ENCODE measurements around the gene SLC22A13. TPM values are rescaled to one million over a fixed set of nuclear protein-coding genes. Genes with fewer than 3 reads are reported as not detected.
A peak's percentile ranks its signal among the peaks of the same experiment; 100 is the strongest.

Gene SLC22A13
- total and polyA plus RNA-seq, 5 donors from 2014 or later = 0.22 to 0.76 (median 0.40) TPM; not detected in 2

GRCh38 chr3:38264779-38265178, 833 bp upstream of the SLC22A13 start:
- DNase-seq (no peak), ATAC-seq (ENCODE audit: low read depth in 2 of 2) (no peak)
- Histone ChIP-seq H3K4me3 (ENCODE audit: low read depth, low read length) (no peak overlapping the region), H3K9me3 (ENCODE audit: control insufficient read depth in 2 of 2, low read length in 2 of 2) (no peaks in the 10 kb centered on the region), H3K27me3 (ENCODE audit: control insufficient read depth, insufficient read depth, low read length) (no peaks in the 10 kb centered on the region), H3K36me3 (ENCODE audit: control insufficient read depth, insufficient read depth, low read length) (no peaks in the 10 kb centered on the region), H3K4me1 (ENCODE audit: control insufficient read depth, insufficient read depth, low read length, poor library complexity, severe bottlenecking) (peaks cover 9% of the 10 kb centered on the region), H3K27ac (ENCODE audit: insufficient read depth, low read length, poor library complexity, severe bottlenecking) (no peak overlapping the region)
- peaks cover 0 to 3% (median 0%) of the 10 kb centered on the region in 7 donors for H3K9me3 Mint-ChIP-seq
- H3K36me3 Mint-ChIP-seq = peaks cover 11% of the 10 kb centered on the region
- H3K4me3 Mint-ChIP-seq = no peak overlapping the region
- peaks cover 15 to 43% (median 26%) of the 10 kb centered on the region in 4 donors for H3K4me1 Mint-ChIP-seq
- no peaks in the 10 kb centered on the region for H3K27me3 Mint-ChIP-seq
- peak overlapping the region in 1 of 3 donors; percentile 57 for H3K27ac Mint-ChIP-seq

- ATAC-seq (ENCODE audit: low read depth in 2 of 2) (no peak), DNase-seq (no peak)
- Histone ChIP-seq H3K36me3 (ENCODE audit: control insufficient read depth, insufficient read depth, low read length) (no peaks in the 10 kb centered on the region), H3K4me1 (ENCODE audit: control insufficient read depth, insufficient read depth, low read length, poor library complexity, severe bottlenecking) (peaks cover 5% of the 10 kb centered on the region), H3K9me3 (ENCODE audit: control insufficient read depth in 2 of 2, low read length in 2 of 2) (no peaks in the 10 kb centered on the region), H3K4me3 (ENCODE audit: low read depth, low read length) (no peak overlapping the region), H3K27me3 (ENCODE audit: control insufficient read depth, insufficient read depth, low read length) (no peaks in the 10 kb centered on the region), H3K27ac (ENCODE audit: insufficient read depth, low read length, poor library complexity, severe bottlenecking) (no peak overlapping the region)
- H3K4me3 Mint-ChIP-seq = no peak overlapping the region
- H3K9me3 Mint-ChIP-seq = peaks cover 0 to 3% (median 0%) of the 10 kb centered on the region in 7 donors
- no peak overlapping the region for H3K27ac Mint-ChIP-seq
- peaks cover 18% of the 10 kb centered on the region for H3K36me3 Mint-ChIP-seq
- peaks cover 9 to 40% (median 19%) of the 10 kb centered on the region in 4 donors for H3K4me1 Mint-ChIP-seq
- no peaks in the 10 kb centered on the region for H3K27me3 Mint-ChIP-seq
Observed at GRCh38 chr3:38266810-38267209, 1.2 kb downstream of the SLC22A13 start.

GRCh38 chr3:38267662-38268061, 2.0 kb downstream of the SLC22A13 start:
- H3K4me3 Mint-ChIP-seq = peak overlapping the region in 1 of 4 donors; percentile 61
- DNase-seq = no peak
- H3K27ac Mint-ChIP-seq = peak overlapping the region in 2 of 3 donors; percentile 27 to 83
- Histone ChIP-seq H3K4me1 (ENCODE audit: control insufficient read depth, insufficient read depth, low read length, poor library complexity, severe bottlenecking) (peaks cover 5% of the 10 kb centered on the region), H3K9me3 (ENCODE audit: control insufficient read depth in 2 of 2, low read length in 2 of 2) (no peaks in the 10 kb centered on the region), H3K27ac (ENCODE audit: insufficient read depth, low read length, poor library complexity, severe bottlenecking) (no peak overlapping the region), H3K36me3 (ENCODE audit: control insufficient read depth, insufficient read depth, low read length) (no peaks in the 10 kb centered on the region), H3K27me3 (ENCODE audit: control insufficient read depth, insufficient read depth, low read length) (no peaks in the 10 kb centered on the region), H3K4me3 (ENCODE audit: low read depth, low read length) (no peak overlapping the region)
- peaks cover 9 to 40% (median 19%) of the 10 kb centered on the region in 4 donors for H3K4me1 Mint-ChIP-seq
- peaks cover 18% of the 10 kb centered on the region for H3K36me3 Mint-ChIP-seq
- no peak for ATAC-seq (ENCODE audit: low read depth in 2 of 2)
- no peaks in the 10 kb centered on the region for H3K27me3 Mint-ChIP-seq
- H3K9me3 Mint-ChIP-seq = peaks cover 0 to 3% (median 0%) of the 10 kb centered on the region in 7 donors

GRCh38 chr3:38268087-38268486, 2.5 kb downstream of the SLC22A13 start:
- H3K4me1 Mint-ChIP-seq = peaks cover 9 to 40% (median 18%) of the 10 kb centered on the region in 4 donors
- H3K4me3 Mint-ChIP-seq = no peak overlapping the region
- ATAC-seq (ENCODE audit: low read depth in 2 of 2) (no peak), DNase-seq (no peak)
- H3K36me3 ChIP-seq (ENCODE audit: control insufficient read depth, insufficient read depth, low read length) = no peaks in the 10 kb centered on the region
- H3K27ac Mint-ChIP-seq = peak overlapping the region in 2 of 3 donors; percentile 27 to 83
- H3K36me3 Mint-ChIP-seq = peaks cover 18% of the 10 kb centered on the region
- no peak overlapping the region for H3K4me3 ChIP-seq (ENCODE audit: low read depth, low read length)
- peaks cover 5% of the 10 kb centered on the region for H3K4me1 ChIP-seq (ENCODE audit: control insufficient read depth, insufficient read depth, low read length, poor library complexity, severe bottlenecking)
- no peaks in the 10 kb centered on the region for H3K9me3 ChIP-seq (ENCODE audit: control insufficient read depth in 2 of 2, low read length in 2 of 2)
- H3K27me3 Mint-ChIP-seq = no peaks in the 10 kb centered on the region
- no peaks in the 10 kb centered on the region for H3K27me3 ChIP-seq (ENCODE audit: control insufficient read depth, insufficient read depth, low read length)
- H3K9me3 Mint-ChIP-seq = peaks cover 0 to 3% (median 0%) of the 10 kb centered on the region in 7 donors
- no peak overlapping the region for H3K27ac ChIP-seq (ENCODE audit: insufficient read depth, low read length, poor library complexity, severe bottlenecking)

GRCh38 chr3:38268522-38268921, 2.9 kb downstream of the SLC22A13 start:
- H3K4me3 Mint-ChIP-seq = no peak overlapping the region
- peak overlapping the region in 1 of 3 donors; percentile 27 for H3K27ac Mint-ChIP-seq

GRCh38 chr3:38270606-38271005, 5.0 kb downstream of the SLC22A13 start:
- DNase-seq (no peak), ATAC-seq (ENCODE audit: low read depth in 2 of 2) (no peak)
- H3K27ac Mint-ChIP-seq = no peak overlapping the region
- H3K9me3 Mint-ChIP-seq = peaks cover 0 to 3% (median 0%) of the 10 kb centered on the region in 7 donors
- H3K27me3 ChIP-seq (ENCODE audit: control insufficient read depth, insufficient read depth, low read length) = no peaks in the 10 kb centered on the region
- no peak overlapping the region for H3K4me3 ChIP-seq (ENCODE audit: low read depth, low read length)
- H3K36me3 Mint-ChIP-seq = peaks cover 21% of the 10 kb centered on the region
- H3K9me3 ChIP-seq (ENCODE audit: control insufficient read depth in 2 of 2, low read length in 2 of 2) = no peaks in the 10 kb centered on the region
- no peaks in the 10 kb centered on the region for H3K27me3 Mint-ChIP-seq
- no peaks in the 10 kb centered on the region for H3K36me3 ChIP-seq (ENCODE audit: control insufficient read depth, insufficient read depth, low read length)
- H3K4me3 Mint-ChIP-seq = no peak overlapping the region
- peaks cover 5% of the 10 kb centered on the region for H3K4me1 ChIP-seq (ENCODE audit: control insufficient read depth, insufficient read depth, low read length, poor library complexity, severe bottlenecking)
- H3K27ac ChIP-seq (ENCODE audit: insufficient read depth, low read length, poor library complexity, severe bottlenecking) = no peak overlapping the region
- H3K4me1 Mint-ChIP-seq = peaks cover 6 to 25% (median 16%) of the 10 kb centered on the region in 4 donors

More at GRCh38 chr3:38268522-38268921, 2.9 kb downstream of the SLC22A13 start:
- H3K9me3 Mint-ChIP-seq = peaks cover 0 to 3% (median 0%) of the 10 kb centered on the region in 7 donors
- no peaks in the 10 kb centered on the region for H3K27me3 ChIP-seq (ENCODE audit: control insufficient read depth, insufficient read depth, low read length)
- H3K27me3 Mint-ChIP-seq = no peaks in the 10 kb centered on the region
- no peak overlapping the region for H3K4me3 ChIP-seq (ENCODE audit: low read depth, low read length)
- no peaks in the 10 kb centered on the region for H3K9me3 ChIP-seq (ENCODE audit: control insufficient read depth in 2 of 2, low read length in 2 of 2)
- H3K27ac ChIP-seq (ENCODE audit: insufficient read depth, low read length, poor library complexity, severe bottlenecking) = no peak overlapping the region
- no peaks in the 10 kb centered on the region for H3K36me3 ChIP-seq (ENCODE audit: control insufficient read depth, insufficient read depth, low read length)
- peaks cover 18% of the 10 kb centered on the region for H3K36me3 Mint-ChIP-seq
- no peak for ATAC-seq (ENCODE audit: low read depth in 2 of 2)
- no peak for DNase-seq
- peaks cover 7 to 39% (median 17%) of the 10 kb centered on the region in 4 donors for H3K4me1 Mint-ChIP-seq
- peaks cover 5% of the 10 kb centered on the region for H3K4me1 ChIP-seq (ENCODE audit: control insufficient read depth, insufficient read depth, low read length, poor library complexity, severe bottlenecking)

- Histone ChIP-seq H3K4me3 (ENCODE audit: low read depth, low read length) (no peak overlapping the region), H3K9me3 (ENCODE audit: control insufficient read depth in 2 of 2, low read length in 2 of 2) (no peaks in the 10 kb centered on the region), H3K4me1 (ENCODE audit: control insufficient read depth, insufficient read depth, low read length, poor library complexity, severe bottlenecking) (peaks cover 5% of the 10 kb centered on the region), H3K27me3 (ENCODE audit: control insufficient read depth, insufficient read depth, low read length) (no peaks in the 10 kb centered on the region), H3K27ac (ENCODE audit: insufficient read depth, low read length, poor library complexity, severe bottlenecking) (no peak overlapping the region), H3K36me3 (ENCODE audit: control insufficient read depth, insufficient read depth, low read length) (no peaks in the 10 kb centered on the region)
- ATAC-seq (ENCODE audit: low read depth in 2 of 2) (no peak), DNase-seq (no peak)
- Mint-ChIP-seq H3K9me3 (peaks cover 0 to 3% (median 0%) of the 10 kb centered on the region in 7 donors), H3K36me3 (peaks cover 15% of the 10 kb centered on the region), H3K27ac (no peak overlapping the region), H3K27me3 (no peaks in the 10 kb centered on the region), H3K4me1 (peaks cover 6 to 17% (median 12%) of the 10 kb centered on the region in 4 donors), H3K4me3 (no peak overlapping the region)
Observed at GRCh38 chr3:38271553-38271952, 5.9 kb downstream of the SLC22A13 start.
